GM12875 (cell line): ENCODE data around the gene TMEFF1.

Experiments
- H3K4me3 ChIP-seq: one replicate; pipeline ENCODE4 v1.5.1; 2011; ENCODE audit warnings: low read depth, low read length, control low read depth
- TF ChIP-seq, protein P1 (sequence below): IDR thresholded peaks from 2 replicates; pipeline ENCODE4 v1.5.1; 2011; ENCODE audit warnings: low read depth, mild to moderate bottlenecking, control low read depth, inconsistent platforms, low read length, moderate library complexity, borderline replicate concordance; ENCODE audit not compliant: insufficient read depth

The TMEFF1 gene

GRCh38 chr9:100466171-100466828 lies 6.6 kb upstream of the TMEFF1 start:
- H3K4me3 ChIP-seq = no peak overlapping the region

GRCh38 chr9:100466829-100467221 lies 6.1 kb upstream of the TMEFF1 start:
- TF ChIP-seq, protein P1, sequence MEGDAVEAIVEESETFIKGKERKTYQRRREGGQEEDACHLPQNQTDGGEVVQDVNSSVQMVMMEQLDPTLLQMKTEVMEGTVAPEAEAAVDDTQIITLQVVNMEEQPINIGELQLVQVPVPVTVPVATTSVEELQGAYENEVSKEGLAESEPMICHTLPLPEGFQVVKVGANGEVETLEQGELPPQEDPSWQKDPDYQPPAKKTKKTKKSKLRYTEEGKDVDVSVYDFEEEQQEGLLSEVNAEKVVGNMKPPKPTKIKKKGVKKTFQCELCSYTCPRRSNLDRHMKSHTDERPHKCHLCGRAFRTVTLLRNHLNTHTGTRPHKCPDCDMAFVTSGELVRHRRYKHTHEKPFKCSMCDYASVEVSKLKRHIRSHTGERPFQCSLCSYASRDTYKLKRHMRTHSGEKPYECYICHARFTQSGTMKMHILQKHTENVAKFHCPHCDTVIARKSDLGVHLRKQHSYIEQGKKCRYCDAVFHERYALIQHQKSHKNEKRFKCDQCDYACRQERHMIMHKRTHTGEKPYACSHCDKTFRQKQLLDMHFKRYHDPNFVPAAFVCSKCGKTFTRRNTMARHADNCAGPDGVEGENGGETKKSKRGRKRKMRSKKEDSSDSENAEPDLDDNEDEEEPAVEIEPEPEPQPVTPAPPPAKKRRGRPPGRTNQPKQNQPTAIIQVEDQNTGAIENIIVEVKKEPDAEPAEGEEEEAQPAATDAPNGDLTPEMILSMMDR = no peak
- no peak overlapping the region for H3K4me3 ChIP-seq

More at GRCh38 chr9:100466171-100466828, 6.6 kb upstream of the TMEFF1 start:
- TF ChIP-seq, protein P1 = no peak

DNA sequence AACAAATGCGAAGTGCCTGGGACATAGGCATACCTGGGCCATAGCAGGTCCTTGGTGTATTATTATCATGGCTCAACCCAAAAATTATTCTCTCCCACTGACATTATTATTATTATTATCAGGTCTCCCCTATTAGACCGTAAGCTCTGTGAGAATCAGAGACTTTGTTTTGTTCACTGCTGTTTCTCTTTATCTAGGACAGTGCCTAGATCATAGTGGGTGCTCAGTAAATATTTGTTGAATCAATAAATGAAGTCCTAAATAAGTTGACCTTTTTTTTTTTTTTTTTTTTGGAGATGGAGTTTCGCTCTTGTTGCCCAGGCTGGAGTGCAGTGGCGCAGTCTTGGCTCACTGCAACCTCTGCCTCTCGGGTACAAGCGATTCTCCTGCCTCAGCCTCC lies 4.9 kb upstream of the TMEFF1 start:
- TF ChIP-seq, protein P1 = no peak
- H3K4me3 ChIP-seq = no peak overlapping the region

GRCh38 chr9:100472268-100472667 lies 681 bp upstream of the TMEFF1 start:
- H3K4me3 ChIP-seq = no peak overlapping the region
- TF ChIP-seq, protein P1 = no peak

DNA sequence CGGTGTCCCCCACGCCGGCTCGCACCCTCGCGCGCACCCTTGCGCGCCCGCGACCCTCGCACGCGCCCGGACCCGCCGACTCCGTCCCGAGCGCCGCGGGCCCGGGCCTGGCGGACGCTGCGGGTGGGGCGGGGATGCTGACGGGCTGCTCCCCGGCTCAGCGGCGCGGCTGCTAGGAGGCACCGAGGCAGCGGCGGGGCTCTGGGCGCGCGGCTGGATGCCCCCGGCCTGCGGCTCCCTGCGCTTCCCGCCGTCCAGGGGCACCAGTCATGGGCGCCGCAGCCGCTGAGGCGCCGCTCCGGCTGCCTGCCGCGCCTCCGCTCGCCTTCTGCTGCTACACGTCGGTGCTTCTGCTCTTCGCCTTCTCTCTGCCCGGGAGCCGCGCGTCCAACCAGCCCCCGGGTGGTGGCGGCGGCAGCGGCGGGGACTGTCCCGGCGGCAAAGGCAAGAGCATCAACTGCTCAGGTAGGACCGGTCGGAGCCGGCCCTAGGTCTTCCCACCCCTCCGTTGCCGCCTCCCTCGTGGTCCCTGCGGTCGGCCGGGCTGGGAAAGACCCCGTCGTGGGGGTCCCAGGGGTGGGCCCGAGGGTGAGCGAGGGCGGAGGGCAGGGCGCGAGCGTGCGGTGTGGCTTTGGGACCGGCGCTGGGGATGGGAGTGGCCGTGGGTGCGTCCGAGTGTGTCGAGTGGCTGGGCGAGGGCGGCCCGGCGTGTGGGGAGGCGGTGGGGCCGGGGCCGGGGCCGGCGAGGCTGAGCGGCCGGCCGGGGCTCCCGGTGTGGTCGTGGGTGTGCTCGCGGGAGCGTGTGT lies 530 bp downstream of the TMEFF1 start:
- peak overlapping the region; percentile 38 for H3K4me3 ChIP-seq
- TF ChIP-seq, protein P1 = no peak

DNA sequence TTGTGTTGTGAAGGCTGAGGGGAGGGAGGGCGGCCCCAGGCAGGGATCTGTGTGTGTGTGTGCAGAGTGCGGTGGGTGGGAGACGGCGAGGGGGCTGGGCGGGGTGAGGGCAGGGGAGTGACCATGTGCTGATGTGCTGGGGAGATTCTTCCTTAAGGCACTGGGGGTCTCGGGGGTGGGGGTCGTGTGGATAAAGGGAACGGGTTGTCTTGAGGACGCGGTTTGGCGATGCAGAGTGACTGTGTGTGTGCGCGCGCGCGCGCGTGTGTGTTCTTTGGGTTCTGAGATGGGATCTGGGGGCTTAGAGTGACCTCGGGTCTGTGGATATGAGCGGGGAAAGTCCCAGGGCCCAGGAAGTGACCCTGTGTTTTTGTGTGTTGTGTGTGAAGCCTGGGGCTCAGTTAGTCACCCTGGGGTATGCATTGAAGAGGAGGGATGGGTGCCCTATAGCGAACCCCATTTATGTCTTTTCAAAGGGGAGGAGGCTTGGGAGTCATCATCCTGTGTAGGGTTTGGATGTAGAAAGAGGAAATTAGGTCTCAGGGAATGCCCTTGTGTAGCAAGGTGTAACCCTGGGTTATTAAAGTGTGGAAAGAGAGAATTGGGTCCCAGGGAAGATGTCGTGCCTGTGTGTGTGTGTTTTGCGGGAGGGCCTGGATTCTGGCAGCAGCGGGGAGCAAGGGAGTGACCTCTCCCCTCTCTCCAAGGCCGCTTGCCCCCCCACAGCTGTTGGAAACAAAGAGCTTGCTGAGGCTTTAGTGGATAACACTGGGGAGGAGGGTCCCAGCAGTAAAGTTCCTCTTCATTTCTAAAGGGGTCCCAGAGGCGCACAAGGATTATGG lies 1.4 kb downstream of the TMEFF1 start:
- TF ChIP-seq, protein P1 = no peak
- H3K4me3 ChIP-seq = no peak overlapping the region
